Epidermal melanocyte (primary cell): ENCODE data around the gene GNPAT.
"Not testable (repeated sequence)": the region's sequence is repeated elsewhere in the genome, so short reads cannot be mapped to it uniquely, and the experiment has no call there.

ENCODE experiments used
- DNase-seq: peaks from one replicate; pipeline ENCODE4 v3.0.0; 2011; ENCODE audit warnings: low spot score; ENCODE audit not compliant: insufficient read length

Gene GNPAT

DNA sequence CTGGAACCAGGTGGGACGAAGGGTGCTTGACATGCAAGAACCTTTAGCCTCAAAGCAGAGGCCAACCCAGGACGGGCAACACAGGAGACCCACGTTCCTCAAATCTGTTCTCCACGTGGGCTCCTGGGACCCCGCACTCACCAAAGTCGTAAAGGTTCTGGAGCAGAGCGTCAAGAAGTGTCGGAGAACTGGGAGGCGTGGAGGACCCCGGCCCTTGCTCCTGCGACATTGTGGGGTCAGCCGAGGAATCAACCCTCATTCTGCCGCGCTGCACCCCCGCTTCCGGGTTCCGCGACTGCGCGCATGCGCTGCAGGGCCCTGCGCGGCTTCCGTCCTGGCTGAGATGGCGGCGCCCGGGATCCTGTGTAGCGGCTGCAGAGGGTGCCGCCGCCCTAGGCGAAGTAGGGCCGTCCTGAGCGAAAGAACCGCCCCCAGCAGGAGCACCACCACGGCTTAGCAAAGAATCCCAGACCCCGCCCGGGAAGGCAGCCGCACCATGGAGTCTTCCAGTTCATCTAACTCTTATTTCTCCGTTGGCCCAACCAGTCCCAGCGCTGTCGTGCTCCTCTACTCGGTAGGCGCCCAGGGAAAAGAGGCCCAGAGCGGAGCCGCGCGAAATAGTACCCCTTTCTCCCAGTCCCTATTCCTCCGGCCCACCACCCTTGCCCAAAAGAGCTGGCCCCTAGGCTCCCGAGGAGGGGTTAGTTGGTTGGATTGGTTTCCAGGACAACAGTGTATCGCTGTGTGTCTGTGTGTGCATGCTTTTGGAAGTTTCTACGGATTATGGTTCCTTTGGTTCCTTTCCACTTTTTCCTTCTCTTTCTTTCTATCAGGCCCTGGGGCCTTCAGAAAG lies at the start of gene GNPAT:
GNPAT (plus strand) TSS at position 330 of the 853 bp plus-strand sequence; CDS start at position 497, 167 bp downstream.
- peak; percentile 94 for DNase-seq

DNA sequence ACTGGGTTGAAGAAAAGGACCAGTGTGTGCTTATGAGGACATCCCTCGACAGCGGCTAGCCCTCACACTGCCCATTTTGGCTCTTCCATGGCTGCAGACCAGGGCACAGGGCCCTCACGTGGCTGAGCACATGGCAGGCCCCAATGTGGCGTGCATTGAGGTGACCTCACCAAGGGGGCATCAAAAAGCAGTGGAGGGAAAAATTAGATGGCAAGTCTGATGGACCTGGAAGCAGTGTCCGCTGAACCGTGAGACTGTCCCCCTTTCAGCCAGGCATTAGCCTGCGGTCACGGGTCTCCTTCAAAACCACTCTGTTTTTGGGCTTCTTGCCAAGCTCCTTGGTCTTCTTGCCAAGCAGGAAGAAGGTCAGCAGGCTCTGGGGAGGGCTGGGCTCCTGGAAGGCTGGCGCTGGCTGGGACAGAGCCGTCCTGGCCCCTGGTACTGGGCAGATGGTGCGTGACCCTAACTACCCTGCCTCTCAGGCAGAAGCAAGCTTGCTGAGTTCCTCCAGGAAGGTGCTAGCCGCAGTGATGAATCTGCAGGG lies 48.3 kb upstream of the GNPAT start:
- no peak for DNase-seq

DNA sequence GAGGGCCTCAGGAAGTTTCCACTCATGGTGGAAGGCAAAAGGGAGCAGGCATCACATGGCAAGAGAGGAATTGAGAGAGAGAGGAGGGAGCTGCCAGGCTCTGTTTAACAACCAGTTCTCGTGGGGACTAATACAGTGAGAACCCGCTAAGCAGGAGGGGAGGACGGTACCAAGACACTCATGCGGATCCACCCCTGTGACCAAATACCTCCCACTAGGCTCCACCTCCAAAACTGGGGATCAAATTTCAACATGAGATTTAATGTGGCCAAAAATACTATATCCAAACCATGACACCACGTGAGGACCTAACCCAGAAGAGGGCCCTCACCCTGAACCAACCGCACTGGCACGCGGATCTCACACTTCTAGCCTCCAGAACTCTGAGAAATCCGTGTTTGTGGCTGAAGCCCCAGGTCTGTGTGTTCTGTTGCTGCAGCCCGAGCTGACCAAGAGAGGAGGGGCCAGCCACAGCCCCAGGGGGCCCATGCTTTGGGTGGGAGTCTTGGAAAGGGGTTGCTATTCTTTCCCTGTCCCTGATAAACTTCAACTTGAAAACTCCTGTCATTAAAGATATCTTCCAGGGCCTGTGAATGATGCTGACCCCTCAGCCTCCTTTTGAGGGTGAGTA lies 47.2 kb upstream of the GNPAT start:
- DNase-seq, result no peak

DNA sequence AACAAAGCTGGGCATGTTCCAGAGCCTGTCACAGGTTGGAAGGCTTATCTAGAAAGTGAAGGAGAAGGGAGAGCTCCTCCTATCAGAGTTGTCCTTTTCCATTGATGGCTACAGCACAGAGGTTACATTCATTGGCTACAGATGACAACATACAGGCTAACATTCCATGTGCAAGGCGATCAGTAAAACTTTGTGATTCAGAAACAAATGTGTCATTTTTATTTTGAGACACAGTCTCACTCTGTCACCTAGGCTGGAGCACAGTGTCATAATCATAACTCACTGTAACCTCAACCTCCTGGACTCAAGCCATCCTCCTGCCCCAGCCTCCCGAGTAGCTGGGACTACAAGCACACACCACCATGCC lies 46.6 kb upstream of the GNPAT start:
- DNase-seq, result no peak

DNA sequence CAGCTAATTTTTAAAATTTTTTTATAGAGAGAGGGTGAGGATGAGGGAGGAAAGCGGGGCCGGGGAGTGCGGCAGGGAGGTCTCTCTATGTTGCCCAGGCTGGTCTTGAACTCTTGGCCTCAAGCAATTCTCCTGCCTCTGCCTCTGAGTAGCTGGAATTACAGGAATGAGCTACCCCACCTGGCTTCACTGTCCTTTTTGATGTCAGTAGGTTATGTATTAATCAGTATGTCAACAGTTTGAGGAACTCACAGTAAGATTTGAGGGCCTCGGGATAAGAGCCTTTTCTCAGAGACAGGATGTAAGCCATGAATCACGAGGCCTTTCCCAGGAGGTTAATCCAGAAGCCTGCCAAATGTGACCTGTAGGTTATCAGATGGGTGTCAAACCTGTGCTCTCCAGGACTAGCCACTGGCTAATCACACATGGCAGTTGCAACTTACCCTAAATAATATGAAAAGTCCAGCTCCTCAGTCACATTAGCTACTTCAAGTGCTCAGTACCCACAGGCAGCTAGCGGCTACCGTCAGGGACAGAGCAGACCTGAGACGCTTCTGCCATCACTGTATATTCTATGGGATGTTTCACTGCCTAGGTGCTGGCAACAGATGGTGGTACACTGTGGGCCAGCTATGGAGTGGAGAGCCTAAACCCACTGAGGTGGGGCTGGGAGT lies 46.0 kb upstream of the GNPAT start:
- DNase-seq, result no peak

GRCh38 chr1:231196307-231196706 lies 44.7 kb upstream of the GNPAT start:
- no peak for DNase-seq

- no peak for DNase-seq
Measured at GRCh38 chr1:231196728-231197127, 44.3 kb upstream of the GNPAT start.

DNA sequence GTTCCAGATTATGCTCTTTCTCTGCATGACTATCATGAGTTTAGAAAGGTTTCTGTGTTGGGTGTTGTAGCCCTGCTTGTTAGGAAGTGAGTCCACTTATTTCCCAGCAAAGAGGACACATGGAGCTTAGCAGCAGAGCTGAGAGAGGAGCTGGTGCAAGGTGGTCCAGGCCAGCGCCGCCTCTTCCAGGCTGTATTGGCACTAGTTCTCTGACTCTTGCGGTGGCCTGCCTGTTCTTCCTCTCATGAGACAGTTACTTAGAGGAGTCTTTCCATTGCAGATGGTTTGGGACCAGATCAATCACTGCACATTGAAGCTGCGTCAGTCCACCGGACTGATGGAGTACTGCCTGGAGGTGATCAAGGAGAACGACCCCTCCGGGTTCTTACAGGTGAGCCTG lies 41.1 kb upstream of the GNPAT start:
- no peak for DNase-seq

DNA sequence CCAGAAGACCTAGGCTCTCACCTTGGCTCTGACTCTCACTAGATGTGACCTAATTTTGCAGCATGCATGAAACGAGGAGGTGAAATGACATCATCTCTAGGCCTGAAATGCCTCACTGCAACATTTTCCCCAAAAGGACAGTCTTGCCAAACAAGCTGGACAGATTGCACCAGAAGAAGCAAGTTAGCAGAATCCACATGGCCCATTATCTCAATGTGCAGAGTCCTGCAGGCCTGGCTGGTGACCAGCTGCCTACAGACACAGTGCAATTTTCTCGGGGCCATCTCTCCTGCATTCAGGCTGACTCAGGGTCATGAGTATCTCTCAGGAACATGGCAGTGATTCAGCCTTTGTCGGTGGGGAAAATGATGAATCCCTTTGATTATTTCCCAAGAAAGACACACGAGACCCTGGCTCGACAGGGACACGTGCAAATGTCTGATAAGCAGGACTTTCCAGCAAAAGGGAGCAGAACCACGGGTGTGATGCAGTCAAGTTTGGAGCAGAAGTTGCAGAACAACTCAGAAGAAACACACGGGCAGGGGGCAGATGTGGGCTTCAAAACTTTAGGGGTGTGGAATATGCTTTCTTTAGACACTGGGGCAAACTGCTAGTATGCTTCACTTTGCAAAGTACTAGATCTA lies 40.5 kb upstream of the GNPAT start:
- peak; percentile 32 for DNase-seq

DNA sequence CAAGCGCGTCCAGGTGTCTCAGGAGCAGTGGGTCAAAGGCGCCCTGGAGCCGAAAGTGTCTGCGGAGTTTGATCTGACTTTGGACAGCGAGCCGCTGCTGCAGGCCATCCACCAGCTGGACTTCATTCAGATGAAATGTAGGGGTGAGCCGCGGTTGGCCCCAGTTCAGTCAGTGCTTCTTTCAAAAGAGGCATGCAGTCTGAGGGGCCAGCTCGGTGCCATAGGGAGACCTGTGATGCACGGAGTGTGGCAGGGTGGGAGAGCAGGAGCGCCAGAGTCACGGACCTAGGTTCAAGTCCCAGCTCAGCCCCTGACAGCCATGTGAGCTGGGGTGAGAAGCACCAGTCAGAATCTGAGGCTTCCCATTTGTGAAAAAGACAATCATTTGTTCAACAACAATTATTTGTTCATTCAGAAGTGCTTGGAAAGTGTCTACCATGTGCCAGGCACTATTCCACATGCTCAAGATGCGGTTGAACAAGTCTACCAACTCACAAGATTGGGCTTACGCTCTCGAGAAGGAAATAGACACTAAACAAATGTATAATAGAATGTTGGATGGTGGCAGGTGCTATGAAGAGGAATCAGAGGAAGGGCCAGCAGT lies 39.5 kb upstream of the GNPAT start:
- no peak for DNase-seq

- DNase-seq, result no peak
Measured at GRCh38 chr1:231201979-231202633, 38.9 kb upstream of the GNPAT start.

- DNase-seq, result no peak
Measured at GRCh38 chr1:231203259-231204057, 37.6 kb upstream of the GNPAT start.

- DNase-seq, result no peak
Measured at GRCh38 chr1:231206856-231207255, 34.2 kb upstream of the GNPAT start.

- no peak for DNase-seq
Measured at GRCh38 chr1:231207437-231207836, 33.6 kb upstream of the GNPAT start.

GRCh38 chr1:231208980-231209379 lies 32.0 kb upstream of the GNPAT start:
- no peak for DNase-seq

DNA sequence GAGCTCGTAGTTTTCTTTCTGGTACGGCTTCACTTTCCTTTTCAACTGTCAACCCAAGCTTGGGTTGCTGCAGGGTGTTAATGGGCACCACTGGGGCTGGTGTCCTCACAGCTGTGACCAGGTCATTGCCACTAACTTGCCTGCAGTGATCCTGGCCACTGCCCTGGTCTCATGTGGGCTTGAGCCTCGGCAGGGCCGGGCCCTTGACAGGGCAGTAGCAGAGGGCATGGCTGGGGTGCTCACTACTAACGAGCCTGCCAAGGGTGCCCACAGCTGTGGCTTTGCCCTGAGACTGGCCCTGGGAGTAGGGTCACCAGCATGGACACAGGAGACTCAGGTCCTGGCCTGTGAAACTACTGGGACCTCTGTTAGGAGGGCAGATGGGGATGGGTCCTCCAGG lies 31.5 kb upstream of the GNPAT start:
- DNase-seq, result no peak

DNA sequence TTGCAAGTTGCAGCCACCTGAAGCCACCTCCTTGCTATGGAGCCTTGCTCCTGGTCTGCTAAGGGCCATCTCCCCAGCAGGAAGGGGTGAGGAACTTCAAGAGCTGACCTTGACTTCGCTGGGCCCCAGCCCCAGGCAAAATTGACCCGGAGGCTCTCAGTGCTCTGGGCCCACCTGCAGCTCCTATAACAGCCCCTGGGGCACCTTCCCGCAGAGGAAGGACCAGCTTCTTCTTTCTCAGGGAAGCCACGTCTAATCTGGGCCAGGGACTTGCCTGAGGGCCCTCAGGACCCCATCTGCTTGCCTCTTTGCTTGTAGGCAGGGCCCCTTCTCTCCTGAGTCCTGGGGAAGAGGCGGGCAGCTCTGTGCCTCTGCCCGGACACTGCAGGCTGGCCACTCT lies 30.9 kb upstream of the GNPAT start:
- DNase-seq, result no peak

DNA sequence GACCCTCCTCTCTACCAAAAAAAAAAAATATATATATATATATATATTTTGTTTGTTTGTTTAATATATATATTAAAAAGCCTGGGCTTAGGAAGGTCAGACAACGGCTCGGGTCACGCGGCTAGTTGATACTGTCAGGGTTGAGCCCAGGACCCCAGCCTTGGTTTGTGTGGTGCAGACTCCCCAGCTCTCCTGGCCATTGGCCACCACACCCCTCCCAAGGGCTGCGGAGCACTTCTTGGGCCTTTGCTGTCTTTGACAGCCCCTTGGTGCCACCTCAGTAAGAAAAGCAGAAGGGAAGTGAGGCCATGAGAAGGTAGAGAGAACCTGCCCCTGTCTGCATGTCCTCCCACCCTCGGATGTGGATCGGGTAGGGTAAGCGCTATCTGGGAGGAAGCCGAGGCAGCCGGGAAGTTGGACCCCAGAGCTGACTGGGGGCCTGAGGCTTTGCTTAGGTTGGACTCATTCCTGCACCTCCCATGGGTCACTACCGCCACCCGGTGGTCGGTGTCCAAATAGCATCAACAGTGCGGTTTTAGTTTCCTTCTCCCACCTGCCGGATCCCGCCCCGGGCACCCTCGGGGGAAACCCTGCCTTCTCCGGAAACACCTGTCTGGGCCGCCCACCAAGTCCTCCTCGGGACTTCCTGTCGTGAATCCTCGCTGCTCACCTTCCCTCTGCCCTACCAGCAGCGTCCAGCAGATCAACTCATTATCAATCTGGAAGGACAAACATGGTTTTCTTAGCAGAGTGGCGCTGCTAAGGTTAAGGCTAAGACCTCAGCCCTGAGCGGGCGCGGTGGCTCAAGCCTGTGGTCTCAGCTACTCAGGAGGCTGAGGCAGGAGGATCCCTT lies 29.8 kb upstream of the GNPAT start:
- peak; percentile 73 for DNase-seq

- not testable (repeated sequence) for DNase-seq
Measured at GRCh38 chr1:231212301-231212700, 28.7 kb upstream of the GNPAT start.
